CD4-positive, CD25-positive, alpha-beta regulatory T cell (primary cell): ENCODE data around the gene PEX26. TPM values are rescaled to one million over a fixed set of nuclear protein-coding genes. Genes with fewer than 3 reads are reported as not detected.
A peak's percentile ranks its signal among the peaks of the same experiment; 100 is the strongest.
"Not testable (repeated sequence)": the region's sequence is repeated elsewhere in the genome, so short reads cannot be mapped to it uniquely, and the experiment has no call there.

ENCODE experiments used
- ATAC-seq, 2 donors: fragments of 150-1000 bp; cut with Tn5 transposase; one replicate each; pipeline ENCODE4 v1.10.0; 2021; ENCODE audit warnings: low read depth in 2 of 2, moderate number of reproducible peaks in 2 of 2, moderate library complexity in 1 of 2
- DNase-seq, 3 donors: peaks; one replicate each; pipeline versions ENCODE4 v3.0.0 to v3.0.0-alpha.2; 2012 to 2022; ENCODE audit warnings: mixed read lengths in 1 of 3
- H3K27ac ChIP-seq: one replicate; pipeline ENCODE4 v1.7.0; 2013; ENCODE audit warnings: mild to moderate bottlenecking, low read length; ENCODE audit not compliant: insufficient read depth, poor library complexity, severe bottlenecking
- H3K27me3 ChIP-seq: one replicate; pipeline ENCODE4 v1.7.0; 2013; ENCODE audit warnings: low read length; ENCODE audit not compliant: control insufficient read depth, insufficient read depth
- H3K36me3 ChIP-seq: one replicate; pipeline ENCODE4 v1.7.0; 2013; ENCODE audit warnings: mild to moderate bottlenecking, low read length, moderate library complexity; ENCODE audit not compliant: control insufficient read depth, insufficient read depth
- H3K4me1 ChIP-seq: 2 replicates; pipeline ENCODE4 v1.7.0; 2013; ENCODE audit warnings: mild to moderate bottlenecking, low read length; ENCODE audit not compliant: insufficient read depth, control insufficient read depth, poor library complexity, severe bottlenecking
- H3K4me3 ChIP-seq: one replicate; pipeline ENCODE4 v1.7.0; 2013; ENCODE audit warnings: low read depth, mild to moderate bottlenecking, low read length, moderate library complexity
- H3K9me3 ChIP-seq, 2 experiments: 1 replicate in 1 of 2; 2 replicates in 1 of 2; pipeline ENCODE4 v1.7.0; 2013; ENCODE audit warnings: low read length in 2 of 2, mild to moderate bottlenecking in 1 of 2, moderate library complexity in 1 of 2; ENCODE audit not compliant: control insufficient read depth in 2 of 2
- H3K27ac Mint-ChIP-seq, 3 donors: one replicate each; pipeline ENCODE4 v1.8.0; 2020 to 2022; ENCODE audit warnings: mild to moderate bottlenecking in 3 of 3, mixed read lengths in 3 of 3, moderate library complexity in 2 of 3
- H3K27me3 Mint-ChIP-seq: one replicate; pipeline ENCODE4 v1.8.0; 2022; ENCODE audit warnings: mild to moderate bottlenecking, mixed read lengths
- H3K36me3 Mint-ChIP-seq: one replicate; pipeline ENCODE4 v1.8.0; 2020; ENCODE audit warnings: mixed read lengths
- H3K4me1 Mint-ChIP-seq, 4 donors: one replicate each; pipeline ENCODE4 v1.8.0; 2020 to 2022; ENCODE audit warnings: mixed read lengths in 4 of 4, mild to moderate bottlenecking in 1 of 4
- H3K4me3 Mint-ChIP-seq, 4 donors: one replicate each; pipeline ENCODE4 v1.8.0; 2020 to 2022; ENCODE audit warnings: mild to moderate bottlenecking in 4 of 4, mixed read lengths in 4 of 4, moderate library complexity in 3 of 4
- H3K9me3 Mint-ChIP-seq, 7 donors: one replicate each; pipeline ENCODE4 v1.8.0; 2020 to 2022; ENCODE audit warnings: mixed read lengths in 7 of 7, mild to moderate bottlenecking in 3 of 7, moderate library complexity in 2 of 7
- polyA plus RNA-seq, 4 donors: library from polyadenylated mRNA; unstranded; fragments of 300-500 nt; fragmentation: Illumina TruSeq; gene quantifications; one replicate each; pipeline ENCODE4 v1.2.3, GENCODE V29; 2021
- total RNA-seq: library from RNA; stranded (reverse); gene quantifications from one replicate; pipeline ENCODE4 v1.2.3, GENCODE V29; 2022

The PEX26 gene
- total and polyA plus RNA-seq, 5 donors from 2014 or later: 3.4 to 35.4 (median 3.9) TPM

GRCh38 chr22:18050065-18050464, 27.7 kb upstream of the PEX26 start:
- Histone ChIP-seq H3K27me3 (no peaks in the 10 kb centered on the region), H3K36me3 (no peaks in the 10 kb centered on the region), H3K4me1 (no peaks in the 10 kb centered on the region), H3K4me3 (no peak overlapping the region), H3K9me3 (no peaks in the 10 kb centered on the region), H3K27ac (no peak overlapping the region)
- Mint-ChIP-seq H3K4me1 (no peaks in the 10 kb centered on the region), H3K4me3 (no peak overlapping the region), H3K27ac (no peak overlapping the region), H3K36me3 (no peaks in the 10 kb centered on the region), H3K9me3 (peaks cover 0 to 2% (median 0%) of the 10 kb centered on the region in 7 donors), H3K27me3 (peaks cover 23% of the 10 kb centered on the region)
- DNase-seq (no peak), ATAC-seq (no peak)

- not testable (repeated sequence) for H3K27ac ChIP-seq, H3K4me1 Mint-ChIP-seq, H3K4me3 Mint-ChIP-seq, H3K36me3 Mint-ChIP-seq, H3K4me1 ChIP-seq, H3K36me3 ChIP-seq, H3K9me3 Mint-ChIP-seq, H3K27ac Mint-ChIP-seq, ATAC-seq, H3K9me3 ChIP-seq, H3K4me3 ChIP-seq, DNase-seq, H3K27me3 ChIP-seq
- H3K27me3 Mint-ChIP-seq: peaks cover 23% of the 10 kb centered on the region
Observed at GRCh38 chr22:18051113-18051512, 26.7 kb upstream of the PEX26 start.

- not testable (repeated sequence) for H3K9me3 Mint-ChIP-seq, H3K27ac Mint-ChIP-seq, H3K9me3 ChIP-seq, H3K4me3 ChIP-seq, DNase-seq, H3K27ac ChIP-seq, H3K4me1 Mint-ChIP-seq, H3K36me3 Mint-ChIP-seq, H3K36me3 ChIP-seq, H3K27me3 ChIP-seq, H3K4me3 Mint-ChIP-seq, ATAC-seq, H3K4me1 ChIP-seq
- H3K27me3 Mint-ChIP-seq: peaks cover 21% of the 10 kb centered on the region
Observed at GRCh38 chr22:18053216-18053946, 24.4 kb upstream of the PEX26 start.

- H3K36me3 ChIP-seq: no peaks in the 10 kb centered on the region
- H3K27me3 Mint-ChIP-seq: peaks cover 32% of the 10 kb centered on the region
- no peak overlapping the region for H3K4me3 ChIP-seq
- no peaks in the 10 kb centered on the region for H3K9me3 ChIP-seq
- DNase-seq (no peak), ATAC-seq (no peak)
- no peak overlapping the region for H3K27ac ChIP-seq
- no peaks in the 10 kb centered on the region for H3K36me3 Mint-ChIP-seq
- no peaks in the 10 kb centered on the region for H3K27me3 ChIP-seq
- H3K4me1 ChIP-seq: no peaks in the 10 kb centered on the region
- H3K9me3 Mint-ChIP-seq: peaks cover 0 to 2% (median 0%) of the 10 kb centered on the region in 7 donors
- H3K4me3 Mint-ChIP-seq: no peak overlapping the region
- no peak overlapping the region for H3K27ac Mint-ChIP-seq
- H3K4me1 Mint-ChIP-seq: peaks cover 0 to 4% (median 0%) of the 10 kb centered on the region in 4 donors
Observed at GRCh38 chr22:18055619-18056160, 22.1 kb upstream of the PEX26 start.

- no peaks in the 10 kb centered on the region for H3K9me3 ChIP-seq
- no peaks in the 10 kb centered on the region for H3K4me1 ChIP-seq
- ATAC-seq (no peak), DNase-seq (no peak)
- H3K4me3 ChIP-seq: no peak overlapping the region
- Mint-ChIP-seq H3K27ac (peak overlapping the region in 1 of 3 donors; percentile 24), H3K9me3 (peaks cover 0 to 2% (median 0%) of the 10 kb centered on the region in 7 donors), H3K27me3 (peaks cover 32% of the 10 kb centered on the region), H3K36me3 (no peaks in the 10 kb centered on the region), H3K4me1 (peaks cover 0 to 4% (median 0%) of the 10 kb centered on the region in 4 donors), H3K4me3 (no peak overlapping the region)
- no peaks in the 10 kb centered on the region for H3K27me3 ChIP-seq
- no peak overlapping the region for H3K27ac ChIP-seq
- no peaks in the 10 kb centered on the region for H3K36me3 ChIP-seq
Observed at GRCh38 chr22:18056161-18056666, 21.6 kb upstream of the PEX26 start.

GRCh38 chr22:18056807-18057474, 20.8 kb upstream of the PEX26 start:
- peaks cover 0 to 2% (median 0%) of the 10 kb centered on the region in 7 donors for H3K9me3 Mint-ChIP-seq
- H3K4me3 Mint-ChIP-seq: no peak overlapping the region
- Histone ChIP-seq H3K27ac (no peak overlapping the region), H3K36me3 (no peaks in the 10 kb centered on the region), H3K4me3 (no peak overlapping the region), H3K4me1 (no peaks in the 10 kb centered on the region), H3K27me3 (no peaks in the 10 kb centered on the region), H3K9me3 (no peaks in the 10 kb centered on the region)
- H3K27me3 Mint-ChIP-seq: peaks cover 32% of the 10 kb centered on the region
- peaks cover 0 to 4% (median 0%) of the 10 kb centered on the region in 4 donors for H3K4me1 Mint-ChIP-seq
- DNase-seq: no peak
- no peaks in the 10 kb centered on the region for H3K36me3 Mint-ChIP-seq
- no peak overlapping the region for H3K27ac Mint-ChIP-seq
- peak; percentile 37 to 52 for ATAC-seq

GRCh38 chr22:18057568-18058209, 20.1 kb upstream of the PEX26 start:
- Mint-ChIP-seq H3K9me3 (peaks cover 0 to 2% (median 0%) of the 10 kb centered on the region in 7 donors), H3K36me3 (no peaks in the 10 kb centered on the region), H3K4me1 (peaks cover 0 to 4% (median 0%) of the 10 kb centered on the region in 4 donors), H3K27ac (no peak overlapping the region), H3K4me3 (no peak overlapping the region), H3K27me3 (peaks cover 33% of the 10 kb centered on the region)
- Histone ChIP-seq H3K4me3 (no peak overlapping the region), H3K9me3 (no peaks in the 10 kb centered on the region), H3K27me3 (no peaks in the 10 kb centered on the region), H3K4me1 (no peaks in the 10 kb centered on the region), H3K36me3 (no peaks in the 10 kb centered on the region), H3K27ac (no peak overlapping the region)
- ATAC-seq: peak; percentile 31 to 52
- no peak for DNase-seq
